Tongue (tissue), 2 donors: ENCODE data around the gene STON2. TPM values are rescaled to one million over a fixed set of nuclear protein-coding genes. Genes with fewer than 3 reads are reported as not detected.

Source experiments
- DNase-seq: peaks from one replicate; pipeline ENCODE4 v3.0.0-alpha.2; 2015
- total RNA-seq: library from RNA; depleted of rRNA; stranded (reverse); fragments of >200 nt; gene quantifications from one replicate; pipeline ENCODE4 v1.2.3, GENCODE V29; 2014

Gene STON2
- total RNA-seq, 1 donor from 2014 or later, result 91.2 TPM

- DNase-seq, result no peak
These were observed 18.1 kb upstream of the STON2 start for GRCh38 chr14:81418057-81418790.

- no peak for DNase-seq
These were observed 16.9 kb upstream of the STON2 start for GRCh38 chr14:81416981-81417380.

DNA sequence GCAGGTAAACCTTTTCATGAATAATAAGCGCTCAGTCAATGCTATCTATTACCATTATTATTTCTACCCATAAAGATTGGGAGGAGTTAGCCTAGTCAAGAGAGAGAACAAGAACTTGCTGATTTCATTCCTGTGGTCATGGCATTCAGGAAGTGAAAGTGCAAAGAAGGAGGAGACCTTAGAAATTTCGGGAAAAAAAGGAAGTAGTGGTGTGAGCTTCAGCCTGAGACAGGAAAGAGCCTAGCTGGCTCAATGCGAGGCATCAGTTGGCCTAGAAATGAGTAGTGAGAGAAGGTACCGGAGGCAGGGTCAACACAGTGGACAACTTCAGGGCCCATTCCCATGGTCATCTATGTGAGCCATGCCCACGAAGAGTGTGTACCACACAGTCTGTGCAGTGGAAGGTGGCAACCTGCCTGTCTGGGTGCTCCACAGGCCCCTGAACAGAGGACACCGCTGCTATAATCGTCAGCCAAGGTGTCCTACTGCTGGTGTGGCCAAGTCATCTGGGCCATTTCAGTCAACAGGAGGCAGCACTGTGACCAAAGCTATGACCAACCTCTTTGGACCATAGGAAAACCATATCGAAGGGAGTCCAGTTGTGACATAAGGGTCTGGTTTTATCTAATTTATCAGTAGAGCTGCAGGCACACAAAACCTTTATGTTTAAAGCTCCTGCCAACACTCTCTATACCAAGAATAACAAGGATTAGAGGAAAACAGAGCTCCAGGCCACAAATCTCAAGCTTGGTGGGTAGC is 16.2 kb upstream of the STON2 start:
- no peak for DNase-seq

DNA sequence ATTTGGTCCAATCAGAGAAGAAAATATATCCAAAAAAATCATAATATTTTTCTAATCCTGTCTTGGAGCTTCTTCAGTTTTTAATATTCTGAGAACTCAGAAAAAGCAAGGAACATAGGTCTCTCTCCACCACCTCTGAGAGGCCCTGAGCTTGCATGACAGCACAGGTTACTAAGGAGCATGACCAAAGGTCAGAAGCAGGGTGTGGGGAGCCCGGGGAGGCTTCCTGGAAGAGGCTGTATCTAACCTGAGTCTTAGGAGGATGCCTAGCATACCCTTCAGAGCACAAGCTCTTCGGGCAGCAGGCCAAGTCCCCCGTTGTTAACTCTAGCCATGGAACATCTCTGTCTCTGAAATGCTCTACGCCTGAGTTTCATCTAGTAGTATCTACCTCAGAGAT is 15.7 kb upstream of the STON2 start:
- no peak for DNase-seq

- DNase-seq, result no peak
These were observed 14.0 kb upstream of the STON2 start for GRCh38 chr14:81414123-81414522.

GRCh38 chr14:81412779-81413178 is 12.7 kb upstream of the STON2 start:
- no peak for DNase-seq

DNA sequence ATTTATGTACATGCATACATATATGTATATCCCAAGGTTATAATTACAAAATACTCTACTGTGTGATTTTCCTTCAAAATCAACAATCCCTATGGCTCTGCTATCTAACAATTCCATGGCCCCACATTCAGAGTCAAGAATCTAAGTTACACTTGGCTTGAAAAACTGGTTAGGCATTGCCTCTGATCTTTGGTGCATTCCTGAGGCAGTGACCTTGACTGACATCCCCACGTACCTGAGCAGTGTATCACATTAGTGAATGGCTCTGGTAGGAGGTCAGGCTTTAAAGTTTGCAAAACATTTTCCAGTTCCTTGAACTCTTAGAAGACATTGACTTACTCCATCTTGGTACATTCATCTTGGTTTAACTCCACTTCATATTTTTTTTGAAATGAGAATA is 8.5 kb upstream of the STON2 start:
- DNase-seq, result no peak

DNA sequence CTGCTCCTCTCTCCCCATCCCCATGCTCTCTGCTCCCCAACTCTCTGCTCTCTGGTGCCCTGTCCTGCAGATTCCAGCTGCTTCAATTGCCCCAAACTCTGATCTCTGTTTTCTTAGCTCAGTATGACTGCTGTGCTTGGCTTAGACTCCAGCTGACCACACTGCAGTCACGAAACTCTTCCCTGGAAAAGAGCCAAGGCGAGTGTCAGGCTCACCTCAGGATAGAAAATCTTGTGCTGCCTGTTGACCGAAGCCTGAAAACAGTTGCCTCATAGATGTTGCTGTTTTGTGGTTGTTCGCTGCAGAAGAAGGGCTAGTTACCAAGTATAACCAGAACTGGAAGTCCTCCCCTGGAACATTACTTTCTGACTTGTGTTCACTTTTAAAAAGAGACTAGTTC is 6.7 kb upstream of the STON2 start:
- peak; percentile 67 for DNase-seq

- no peak for DNase-seq
These were observed 2.0 kb upstream of the STON2 start for GRCh38 chr14:81402123-81402495.

- DNase-seq, result no peak
These were observed 1.4 kb upstream of the STON2 start for GRCh38 chr14:81401420-81402122.

DNA sequence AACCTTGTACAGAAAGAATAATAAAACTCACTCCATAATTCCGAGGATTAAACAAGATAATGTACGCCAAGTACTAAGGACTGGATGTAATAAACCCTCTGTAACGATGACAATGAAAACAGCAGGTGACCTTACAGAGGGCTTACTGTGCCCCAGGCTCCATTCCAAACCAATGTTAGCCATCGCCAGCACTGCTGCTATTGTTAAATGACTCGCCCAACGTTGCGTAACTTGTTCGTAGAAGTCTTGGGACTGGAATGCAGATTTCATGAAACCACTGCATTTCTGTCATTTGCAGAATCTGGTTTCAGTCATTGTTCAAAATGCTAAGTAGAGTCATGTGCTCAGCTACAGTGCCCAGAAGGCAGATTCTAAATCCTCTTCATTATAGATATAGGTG is 728 bp upstream of the STON2 start:
- peak; percentile 21 for DNase-seq

- DNase-seq, result no peak
These were observed 1.8 kb downstream of the STON2 start for GRCh38 chr14:81398196-81398891.

DNA sequence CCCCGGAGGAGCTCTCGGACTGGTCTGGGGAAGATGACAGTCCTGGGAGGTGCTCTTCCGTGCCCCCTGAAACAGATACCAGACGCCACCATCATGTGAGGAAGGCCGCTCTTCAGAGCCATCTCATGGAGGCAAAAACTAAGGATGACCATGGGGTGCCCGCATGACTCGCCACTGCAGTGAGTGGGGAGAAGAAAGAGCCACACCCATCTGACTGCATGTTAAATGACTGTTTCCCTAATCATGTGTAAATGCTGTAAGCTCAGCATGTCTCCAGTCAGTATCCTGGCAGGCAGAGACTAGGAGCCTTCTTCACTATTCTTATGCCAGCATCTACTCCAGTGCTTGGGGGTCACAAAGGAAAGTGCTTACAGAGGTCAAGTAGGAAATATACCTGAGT is 4.0 kb downstream of the STON2 start:
- DNase-seq, result no peak

- no peak for DNase-seq
These were observed 5.4 kb downstream of the STON2 start for GRCh38 chr14:81394739-81395138.

DNA sequence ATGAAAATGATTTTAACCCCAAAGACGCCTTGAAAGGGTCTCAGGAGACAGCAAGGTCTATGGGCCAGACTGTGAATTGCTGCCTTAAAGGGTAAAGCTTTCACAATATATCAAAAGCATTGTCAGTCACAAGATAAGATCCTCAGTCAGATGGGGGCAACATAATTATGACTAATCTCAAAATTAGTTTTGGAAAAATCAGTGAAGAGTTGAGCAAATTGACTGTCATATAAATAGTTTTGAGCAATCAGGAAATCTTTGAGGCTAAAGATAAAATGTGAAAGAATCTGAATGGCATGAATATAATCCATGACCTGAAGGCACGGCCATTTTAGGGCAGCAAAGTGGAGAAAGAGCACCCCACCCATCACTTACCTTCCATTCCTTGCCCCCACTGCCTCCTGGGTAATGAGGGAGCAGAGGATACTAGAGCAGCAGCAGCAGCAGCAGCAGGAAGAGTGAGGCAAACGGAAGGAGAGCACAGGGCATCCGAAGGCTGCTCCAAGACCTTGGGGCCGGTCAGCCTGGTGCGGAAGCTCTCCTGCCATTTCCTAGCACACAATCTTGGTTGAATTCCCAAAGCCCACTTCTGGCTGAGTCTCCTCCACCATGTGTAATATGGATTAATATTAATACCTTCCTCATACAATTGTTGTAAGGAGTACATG is 7.0 kb downstream of the STON2 start:
- no peak for DNase-seq

DNA sequence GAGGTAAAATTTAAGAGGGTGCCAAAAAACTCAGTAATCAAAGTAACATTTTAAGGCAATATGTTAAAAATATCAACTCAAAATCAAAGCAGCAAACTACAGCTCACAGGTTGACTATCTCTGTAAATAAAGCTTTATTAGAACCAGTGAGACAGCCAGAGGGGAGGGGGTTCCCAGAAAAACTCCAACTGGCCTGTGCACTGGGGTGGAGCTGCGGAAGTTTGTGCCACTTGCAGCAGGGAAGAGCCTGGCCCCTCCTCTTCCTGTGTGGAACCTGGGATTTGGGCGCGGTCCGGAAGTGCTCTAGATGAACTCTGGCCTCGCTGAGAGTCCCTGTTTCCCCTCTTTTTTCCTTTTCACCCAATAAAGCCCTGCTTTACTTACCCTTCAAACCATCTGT is 8.1 kb downstream of the STON2 start:
- no peak for DNase-seq

DNA sequence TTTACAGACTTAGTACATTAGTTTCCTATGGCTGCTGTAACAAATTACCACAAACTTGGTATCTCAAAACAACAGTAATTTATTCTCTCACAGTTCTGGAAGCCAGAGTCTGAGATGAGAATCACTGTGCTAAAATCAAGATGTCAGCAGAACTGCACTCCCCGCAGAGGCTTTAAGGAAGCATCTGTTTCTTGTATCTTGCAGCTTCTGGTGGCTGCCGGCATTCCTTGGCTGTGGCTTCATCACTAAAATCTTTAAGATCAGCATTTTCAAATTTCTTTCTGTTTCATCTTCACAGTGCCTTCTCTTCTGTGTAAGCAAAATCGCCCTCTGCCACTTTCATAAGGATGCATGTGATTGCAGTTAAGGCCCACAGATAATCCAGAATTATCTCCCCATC is 9.4 kb downstream of the STON2 start:
- no peak for DNase-seq

DNA sequence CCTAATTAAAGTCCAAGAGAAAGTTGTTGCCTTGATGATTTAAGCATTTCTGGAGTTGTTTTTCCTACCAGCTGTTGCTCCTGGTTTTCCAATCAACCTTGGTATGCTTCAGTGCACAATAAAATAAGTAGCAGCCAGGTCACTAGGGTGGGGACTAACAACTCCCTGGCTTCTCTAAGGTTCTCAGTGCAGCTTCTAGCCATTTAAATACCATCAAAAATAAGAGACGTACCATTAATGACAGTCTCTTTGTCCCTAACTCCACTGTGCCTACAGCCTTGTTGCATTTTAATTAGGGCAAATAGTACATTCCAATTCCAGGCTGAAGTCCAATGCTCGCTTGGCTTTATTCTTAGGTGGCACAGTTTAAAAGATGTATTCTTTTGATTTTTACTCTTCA is 11.8 kb downstream of the STON2 start:
- no peak for DNase-seq

DNA sequence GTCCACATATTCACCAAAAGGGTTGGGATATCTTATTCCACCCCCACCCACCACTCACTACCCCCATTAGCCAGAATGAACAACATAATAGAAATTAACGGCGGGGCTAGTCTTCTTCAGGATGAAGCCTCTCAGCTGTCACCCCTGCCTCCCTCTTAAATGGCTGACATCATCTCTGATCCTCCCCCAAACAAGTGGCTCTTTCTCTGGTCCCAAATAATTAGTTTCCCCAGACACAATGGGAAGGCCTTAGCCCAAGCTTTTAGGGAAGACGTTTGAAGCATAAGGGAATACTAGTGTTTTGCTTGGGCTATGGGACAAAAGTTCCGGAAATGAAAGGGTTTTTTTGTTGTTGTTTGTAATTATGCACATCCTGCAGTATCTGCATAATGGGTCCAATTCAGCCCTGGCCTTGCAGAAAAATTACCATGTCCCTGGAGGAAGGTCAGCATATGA is 13.8 kb downstream of the STON2 start:
- DNase-seq, result no peak

- no peak for DNase-seq
These were observed 14.2 kb downstream of the STON2 start for GRCh38 chr14:81385886-81386285.

- DNase-seq, result no peak
These were observed 14.7 kb downstream of the STON2 start for GRCh38 chr14:81385419-81385818.

DNA sequence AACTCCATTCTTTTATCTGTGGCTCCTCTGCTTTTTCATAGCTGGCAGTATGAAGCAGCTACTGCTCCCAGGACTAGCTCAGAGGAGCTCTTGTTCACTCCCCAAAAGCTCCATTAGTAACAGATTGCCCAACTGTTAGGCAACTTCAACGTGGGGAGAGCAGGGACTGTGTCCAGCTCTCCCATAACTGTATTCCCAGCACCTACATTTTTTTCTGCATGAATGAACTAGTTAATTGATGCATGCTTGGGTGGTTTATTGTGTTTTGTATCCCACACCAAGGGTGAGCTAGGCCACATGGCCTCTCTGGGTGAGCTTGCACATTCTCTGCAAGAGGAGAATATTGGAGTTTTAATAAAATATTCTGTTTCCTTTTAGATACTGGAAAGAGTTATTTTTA is 15.2 kb downstream of the STON2 start:
- no peak for DNase-seq
